Breast epithelium (tissue), 3 donors: ENCODE results near the gene KLC3.

Experiments used
- POLR2A ChIP-seq: fragments of 450-650 bp; IDR thresholded peaks from one replicate; pipeline ENCODE4 v1.6.1; 2016; ENCODE audit warnings: antibody characterized with exemption, mild to moderate bottlenecking, moderate library complexity
- POLR2AphosphoS5 ChIP-seq, 3 donors: sonication (generic); formaldehyde crosslinking; IDR thresholded peaks; one replicate each; pipeline ENCODE4 v1.6.1; 2017; ENCODE audit warnings: antibody characterized with exemption in 3 of 3
- TF ChIP-seq, protein P1 (sequence below), 3 donors: fragments of 450-650 bp; IDR thresholded peaks; one replicate each; pipeline ENCODE4 v1.5.1; 2016 to 2017; ENCODE audit warnings: antibody characterized with exemption in 3 of 3, mild to moderate bottlenecking in 3 of 3, moderate library complexity in 3 of 3

DNA sequence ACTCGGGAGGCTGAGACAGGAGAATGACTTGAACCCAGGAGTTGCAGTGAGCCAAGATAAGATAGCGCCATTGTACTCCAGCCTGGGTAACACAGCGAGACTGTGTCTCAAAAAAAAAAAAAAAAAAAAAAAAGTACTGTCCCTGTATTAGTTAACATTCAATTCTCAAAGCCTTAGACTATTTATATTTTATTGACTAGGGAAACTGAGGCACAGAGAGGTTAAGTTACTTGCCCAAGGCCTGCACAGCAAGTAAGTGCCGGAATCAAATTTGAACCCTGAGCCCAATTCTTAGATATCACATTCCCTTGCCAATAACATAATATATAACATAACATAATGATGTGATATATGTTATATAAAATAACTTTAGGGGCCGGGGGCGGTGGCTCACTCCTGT lies 921 bp upstream of the KLC3 start:
- TF ChIP-seq, protein P1, sequence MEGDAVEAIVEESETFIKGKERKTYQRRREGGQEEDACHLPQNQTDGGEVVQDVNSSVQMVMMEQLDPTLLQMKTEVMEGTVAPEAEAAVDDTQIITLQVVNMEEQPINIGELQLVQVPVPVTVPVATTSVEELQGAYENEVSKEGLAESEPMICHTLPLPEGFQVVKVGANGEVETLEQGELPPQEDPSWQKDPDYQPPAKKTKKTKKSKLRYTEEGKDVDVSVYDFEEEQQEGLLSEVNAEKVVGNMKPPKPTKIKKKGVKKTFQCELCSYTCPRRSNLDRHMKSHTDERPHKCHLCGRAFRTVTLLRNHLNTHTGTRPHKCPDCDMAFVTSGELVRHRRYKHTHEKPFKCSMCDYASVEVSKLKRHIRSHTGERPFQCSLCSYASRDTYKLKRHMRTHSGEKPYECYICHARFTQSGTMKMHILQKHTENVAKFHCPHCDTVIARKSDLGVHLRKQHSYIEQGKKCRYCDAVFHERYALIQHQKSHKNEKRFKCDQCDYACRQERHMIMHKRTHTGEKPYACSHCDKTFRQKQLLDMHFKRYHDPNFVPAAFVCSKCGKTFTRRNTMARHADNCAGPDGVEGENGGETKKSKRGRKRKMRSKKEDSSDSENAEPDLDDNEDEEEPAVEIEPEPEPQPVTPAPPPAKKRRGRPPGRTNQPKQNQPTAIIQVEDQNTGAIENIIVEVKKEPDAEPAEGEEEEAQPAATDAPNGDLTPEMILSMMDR (IDR thresholded peaks at IDR 0.05): no peak
- TF ChIP-seq POLR2AphosphoS5 (IDR thresholded peaks at IDR 0.05): no peak
- TF ChIP-seq POLR2A: no peak
